Caco-2 (cell line): ENCODE measurements around the gene KRT80. TPM values are rescaled to one million over a fixed set of nuclear protein-coding genes. Genes with fewer than 3 reads are reported as not detected.

Experiments
- BruUV-seq: library from RNA; stranded (reverse); fragments of 400-500 nt; replicated peaks from 2 replicates; lab custom pipeline; 2021; lab: Mats Ljungman, UMichigan
- CTCF ChIA-PET: fragments of 300-600 bp; sonication (Branson Sonifier 250); formaldehyde crosslinking; loops from one replicate; lab custom pipeline; 2022; ENCODE audit warnings: antibody characterized with exemption; lab: Charles Lee
- POLR2A ChIA-PET: fragments of 300-600 bp; sonication (Branson Sonifier 250); formaldehyde crosslinking; loops from one replicate; lab custom pipeline; 2022; ENCODE audit warnings: antibody characterized with exemption; lab: Charles Lee
- DNase-seq, 2 experiments: peaks; one replicate each; pipeline versions ENCODE4 v3.0.0 to v3.0.0-alpha.2; 2020 to 2022
- H3K27me3 ChIP-seq: replicated peaks from 2 replicates; pipeline ENCODE4 v1.6.0; 2011; ENCODE audit warnings: low read length; ENCODE audit not compliant: control insufficient read depth, insufficient read depth
- H3K36me3 ChIP-seq: 2 replicates; pipeline ENCODE4 v1.5.1; 2011; ENCODE audit warnings: low read length; ENCODE audit not compliant: control insufficient read depth, insufficient read depth
- H3K4me1 ChIP-seq: fragments of 250-450 bp; sonication (Bioruptor Pico); 2 replicates; pipeline ENCODE4 v1.5.1; 2020; ENCODE audit warnings: mild to moderate bottlenecking
- H3K4me3 ChIP-seq: 2 replicates; pipeline ENCODE4 v1.5.1; 2011; ENCODE audit warnings: low read depth, mild to moderate bottlenecking, control low read depth, low read length
- H3K9me3 ChIP-seq: fragments of 250-450 bp; sonication (Bioruptor Pico); 2 replicates; pipeline ENCODE4 v1.5.1; 2020; ENCODE audit warnings: mild to moderate bottlenecking, moderate library complexity
- H3K27ac Mint-ChIP-seq: one replicate; pipeline ENCODE4 v1.8.0; 2022; ENCODE audit warnings: mixed read lengths; ENCODE audit not compliant: unreplicated experiment
- H3K27me3 Mint-ChIP-seq: one replicate; pipeline ENCODE4 v1.8.0; 2022; ENCODE audit warnings: mixed read lengths; ENCODE audit not compliant: insufficient read depth, unreplicated experiment
- H3K36me3 Mint-ChIP-seq: one replicate; pipeline ENCODE4 v1.8.0; 2022; ENCODE audit warnings: mild to moderate bottlenecking, mixed read lengths; ENCODE audit not compliant: insufficient read depth, unreplicated experiment
- H3K4me1 Mint-ChIP-seq: one replicate; pipeline ENCODE4 v1.8.0; 2022; ENCODE audit warnings: low read depth, mixed read lengths; ENCODE audit not compliant: unreplicated experiment
- H3K4me3 Mint-ChIP-seq: one replicate; pipeline ENCODE4 v1.8.0; 2022; ENCODE audit warnings: mild to moderate bottlenecking, moderate library complexity, mixed read lengths; ENCODE audit not compliant: unreplicated experiment
- H3K9me3 Mint-ChIP-seq: one replicate; pipeline ENCODE4 v1.8.0; 2022; ENCODE audit warnings: mixed read lengths; ENCODE audit not compliant: unreplicated experiment
- CTCF ChIP-seq, 2 experiments: fragments of 200-600 bp in 1 of 2; IDR thresholded peaks; 1 replicate in 1 of 2; 2 replicates in 1 of 2; pipeline versions ENCODE4 v1.5.1 to v1.8.0; 2011 to 2022; ENCODE audit warnings: antibody characterized with exemption in 1 of 2, control low read depth in 1 of 2, inconsistent platforms in 1 of 2, low read depth in 1 of 2, low read length in 1 of 2, mild to moderate bottlenecking in 1 of 2, moderate library complexity in 1 of 2; ENCODE audit not compliant: insufficient read depth in 1 of 2, severe bottlenecking in 1 of 2, unreplicated experiment in 1 of 2
- intact Hi-C: fragments of 100-400 bp; cut with micrococcal nuclease; formaldehyde crosslinking; loops from one replicate; pipeline ENCODE4 v1.10.0; 2022; ENCODE audit not compliant: unreplicated experiment
- total RNA-seq: library from RNA; stranded (reverse); gene quantifications from 2 replicates; pipeline ENCODE4 v1.2.3, GENCODE V29; 2022

Gene KRT80
- total RNA-seq, 1 experiment from 2014 or later: 0.29 TPM

GRCh38 chr12:52132754-52133161 lies 59.1 kb downstream of the KRT80 start:
- Mint-ChIP-seq H3K27ac (no peak overlapping the region), H3K36me3 (no peaks in the 10 kb centered on the region), H3K27me3 (no peaks in the 10 kb centered on the region), H3K4me3 (no peak overlapping the region), H3K9me3 (no peaks in the 10 kb centered on the region), H3K4me1 (no peaks in the 10 kb centered on the region)
- ChIA-PET CTCF (no interaction called here), POLR2A (no interaction called here)
- no peak for DNase-seq
- TF ChIP-seq CTCF (IDR thresholded peaks at IDR 0.05; ENCODE audit: insufficient read depth in 1 of 2, low read depth in 1 of 2, low read length in 1 of 2, severe bottlenecking in 1 of 2, unreplicated experiment in 1 of 2): no peak
- Histone ChIP-seq H3K4me1 (no peaks in the 10 kb centered on the region), H3K27me3 (no peaks in the 10 kb centered on the region), H3K36me3 (no peaks in the 10 kb centered on the region), H3K9me3 (no peaks in the 10 kb centered on the region), H3K4me3 (no peak overlapping the region)
- intact Hi-C loops: no loop called here
- BruUV-seq: no TSS peak

GRCh38 chr12:52130711-52131110 lies 61.1 kb downstream of the KRT80 start:
- H3K27me3 ChIP-seq: no peaks in the 10 kb centered on the region
- TF ChIP-seq CTCF (IDR thresholded peaks at IDR 0.05; ENCODE audit: insufficient read depth in 1 of 2, low read depth in 1 of 2, low read length in 1 of 2, severe bottlenecking in 1 of 2, unreplicated experiment in 1 of 2): no peak
- Mint-ChIP-seq H3K36me3 (no peaks in the 10 kb centered on the region), H3K4me1 (no peaks in the 10 kb centered on the region), H3K4me3 (no peak overlapping the region), H3K27me3 (no peaks in the 10 kb centered on the region), H3K9me3 (no peaks in the 10 kb centered on the region), H3K27ac (no peak overlapping the region)
- ChIA-PET CTCF (interaction anchor here (0.6 kb wide), 1 partner anchor 239 kb away, joined by 3 read pairs; no protein-coding TSS in a partner anchor), POLR2A (no interaction called here)
- no TSS peak for BruUV-seq
- no peak overlapping the region for H3K4me3 ChIP-seq
- no peaks in the 10 kb centered on the region for H3K4me1 ChIP-seq
- no peaks in the 10 kb centered on the region for H3K9me3 ChIP-seq
- DNase-seq: no peak
- no peaks in the 10 kb centered on the region for H3K36me3 ChIP-seq
- intact Hi-C loops: no loop called here

GRCh38 chr12:52127683-52128450 lies 63.9 kb downstream of the KRT80 start:
- Mint-ChIP-seq H3K27me3 (no peaks in the 10 kb centered on the region), H3K4me3 (no peak overlapping the region), H3K27ac (no peak overlapping the region), H3K36me3 (no peaks in the 10 kb centered on the region), H3K9me3 (no peaks in the 10 kb centered on the region), H3K4me1 (no peaks in the 10 kb centered on the region)
- Histone ChIP-seq H3K4me3 (no peak overlapping the region), H3K4me1 (no peaks in the 10 kb centered on the region), H3K27me3 (no peaks in the 10 kb centered on the region), H3K36me3 (no peaks in the 10 kb centered on the region), H3K9me3 (no peaks in the 10 kb centered on the region)
- CTCF ChIA-PET: interaction anchor here (1.8 kb wide), 1 partner anchor 102 kb away, joined by 5 read pairs; no protein-coding TSS in a partner anchor
- no peak for DNase-seq
- TF ChIP-seq CTCF (IDR thresholded peaks at IDR 0.05; ENCODE audit: insufficient read depth in 1 of 2, low read depth in 1 of 2, low read length in 1 of 2, severe bottlenecking in 1 of 2, unreplicated experiment in 1 of 2): no peak
- intact Hi-C loops: no loop called here
- POLR2A ChIA-PET: no interaction called here
- no TSS peak for BruUV-seq
